Lung (tissue), 12 donors: Measurements from ENCODE around the gene CDHR2. TPM values are rescaled to one million over a fixed set of nuclear protein-coding genes. Genes with fewer than 3 reads are reported as not detected.
"Not testable (repeated sequence)": the region's sequence is repeated elsewhere in the genome, so short reads cannot be mapped to it uniquely, and the experiment has no call there.

ENCODE experiments used
- ATAC-seq: fragments of 200-7000 bp; cut with Tn5 transposase; one replicate; pipeline ENCODE4 v1.9.1; 2020; ENCODE audit warnings: moderate number of reproducible peaks; ENCODE audit not compliant: insufficient read depth, low FRiP score
- DNase-seq, 3 donors: peaks; one replicate each; pipeline ENCODE4 v3.0.0-alpha.2; 2013 to 2017
- H3K27ac ChIP-seq, 2 donors: one replicate each; pipeline ENCODE4 v1.5.1; 2013; ENCODE audit warnings: mild to moderate bottlenecking in 2 of 2, moderate library complexity in 2 of 2, control low read depth in 1 of 2, inconsistent platforms in 1 of 2, low read depth in 1 of 2, low read length in 1 of 2
- H3K27me3 ChIP-seq, 3 donors: one replicate each; pipeline ENCODE4 v1.5.1; 2013; ENCODE audit warnings: low read length in 2 of 3; ENCODE audit not compliant: control insufficient read depth in 3 of 3, insufficient read depth in 3 of 3
- H3K36me3 ChIP-seq, 4 donors: one replicate each; pipeline ENCODE4 v1.5.1; 2013; ENCODE audit warnings: low read length in 4 of 4, mild to moderate bottlenecking in 1 of 4, moderate library complexity in 1 of 4; ENCODE audit not compliant: control insufficient read depth in 4 of 4, insufficient read depth in 4 of 4
- H3K4me1 ChIP-seq, 5 donors: one replicate each; pipeline ENCODE4 v1.5.1; 2013; ENCODE audit warnings: low read length in 5 of 5, mild to moderate bottlenecking in 2 of 5, moderate library complexity in 1 of 5; ENCODE audit not compliant: control insufficient read depth in 5 of 5, insufficient read depth in 5 of 5
- H3K4me3 ChIP-seq: one replicate; pipeline ENCODE4 v1.5.1; 2013; ENCODE audit warnings: mild to moderate bottlenecking, control low read depth, moderate library complexity
- H3K9ac ChIP-seq, 2 donors: one replicate each; pipeline ENCODE4 v1.5.1; 2013; ENCODE audit warnings: low read length in 2 of 2, control low read depth in 1 of 2; ENCODE audit not compliant: insufficient read depth in 1 of 2
- H3K9me3 ChIP-seq, 4 donors: one replicate each; pipeline ENCODE4 v1.5.1; 2013; ENCODE audit warnings: low read length in 3 of 4, mild to moderate bottlenecking in 1 of 4, moderate library complexity in 1 of 4; ENCODE audit not compliant: control insufficient read depth in 4 of 4, insufficient read depth in 3 of 4
- WGBS, 2 donors: extraction: QIAGEN DNeasy Blood & Tissue Kit; methylation state at CpG; one replicate each; pipeline ENCODE4 v1.1.7; 2013; 5-methylcytosine and 5-hydroxymethylcytosine counted together
- polyA plus RNA-seq, 2 donors: library from polyadenylated mRNA; stranded (reverse); fragments of 200-250 nt; gene quantifications; one replicate each; pipeline ENCODE4 v1.2.1, GENCODE V29; 2013
- total RNA-seq, 2 donors: library from RNA; depleted of rRNA in 1 of 2; stranded (reverse); fragments of >200 nt in 1 of 2; gene quantifications; one replicate each; pipeline ENCODE4 v1.2.1, GENCODE V29; 2014 to 2021
- TF ChIP-seq, protein P1 (sequence below): IDR thresholded peaks from 2 replicates; pipeline ENCODE4 v1.5.1; 2012; ENCODE audit warnings: mild to moderate bottlenecking; ENCODE audit errors: control extremely low read depth, extremely low read depth
- donor health status: control.
- donor health status: control.
- donor health status: Bipolar disorder and iron deficiency.
- donor health status: healthy.
- donor health status: DM: yes; HTN: yes; CAD: no.

Gene CDHR2
- total and polyA plus RNA-seq, 4 donors: 0.02 to 1.5 (median 0.42) TPM

GRCh38 chr5:176597417-176598389, 48.6 kb downstream of the CDHR2 start:
- no peaks in the 10 kb centered on the region for H3K9me3 ChIP-seq
- H3K4me1 ChIP-seq: no peaks in the 10 kb centered on the region
- TF ChIP-seq, protein P1, sequence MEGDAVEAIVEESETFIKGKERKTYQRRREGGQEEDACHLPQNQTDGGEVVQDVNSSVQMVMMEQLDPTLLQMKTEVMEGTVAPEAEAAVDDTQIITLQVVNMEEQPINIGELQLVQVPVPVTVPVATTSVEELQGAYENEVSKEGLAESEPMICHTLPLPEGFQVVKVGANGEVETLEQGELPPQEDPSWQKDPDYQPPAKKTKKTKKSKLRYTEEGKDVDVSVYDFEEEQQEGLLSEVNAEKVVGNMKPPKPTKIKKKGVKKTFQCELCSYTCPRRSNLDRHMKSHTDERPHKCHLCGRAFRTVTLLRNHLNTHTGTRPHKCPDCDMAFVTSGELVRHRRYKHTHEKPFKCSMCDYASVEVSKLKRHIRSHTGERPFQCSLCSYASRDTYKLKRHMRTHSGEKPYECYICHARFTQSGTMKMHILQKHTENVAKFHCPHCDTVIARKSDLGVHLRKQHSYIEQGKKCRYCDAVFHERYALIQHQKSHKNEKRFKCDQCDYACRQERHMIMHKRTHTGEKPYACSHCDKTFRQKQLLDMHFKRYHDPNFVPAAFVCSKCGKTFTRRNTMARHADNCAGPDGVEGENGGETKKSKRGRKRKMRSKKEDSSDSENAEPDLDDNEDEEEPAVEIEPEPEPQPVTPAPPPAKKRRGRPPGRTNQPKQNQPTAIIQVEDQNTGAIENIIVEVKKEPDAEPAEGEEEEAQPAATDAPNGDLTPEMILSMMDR: no peak
- DNase-seq (no peak), ATAC-seq (no peak)
- H3K9ac ChIP-seq: no peak overlapping the region
- no peaks in the 10 kb centered on the region for H3K36me3 ChIP-seq
- 60 to 63% methylated on average over 46 to 47 of the region's 47 CpGs for WGBS, 2 donors
- H3K27ac ChIP-seq: no peak overlapping the region
- H3K4me3 ChIP-seq: no peak overlapping the region
- H3K27me3 ChIP-seq: peaks cover 0 to 4% (median 0%) of the 10 kb centered on the region in 3 donors

DNA sequence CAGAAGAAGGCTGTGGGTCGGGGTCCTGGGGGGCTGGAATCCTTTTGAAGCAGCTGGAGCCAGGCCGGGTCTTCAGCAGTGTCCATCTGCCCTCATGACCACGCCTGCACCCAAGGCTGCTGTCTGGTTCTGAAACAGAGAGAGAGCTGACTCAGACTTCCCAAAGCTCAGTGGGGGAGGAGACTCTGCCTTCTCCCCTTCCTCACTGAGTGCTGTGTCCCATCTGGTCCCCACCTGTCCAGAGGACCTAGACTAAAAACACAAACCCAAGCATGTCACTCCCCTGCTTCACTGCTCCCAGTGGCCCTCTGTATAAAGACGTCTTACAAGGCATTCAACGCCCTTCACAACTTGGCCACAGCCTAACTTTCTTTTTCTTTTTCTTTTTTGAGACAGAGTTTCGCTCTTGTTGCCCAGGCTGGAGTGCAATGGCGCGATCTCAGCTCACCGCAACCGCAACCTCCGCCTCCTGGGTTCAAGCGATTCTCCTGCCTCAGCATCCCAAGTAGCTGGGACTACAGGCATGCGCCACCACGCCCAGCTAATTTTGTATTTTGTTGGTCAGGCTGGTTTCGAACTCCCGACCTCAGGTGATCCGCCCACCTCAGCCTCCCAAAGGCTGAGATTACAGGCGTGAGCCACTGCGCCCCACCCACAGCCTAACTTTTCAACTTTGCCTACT, 50.7 kb downstream of the CDHR2 start:
- WGBS, 2 donors: 93 to 94% methylated on average over 18 to 19 of the region's 19 CpGs
- not testable (repeated sequence) for H3K9ac ChIP-seq, H3K9me3 ChIP-seq, H3K27ac ChIP-seq, DNase-seq, H3K4me1 ChIP-seq, ATAC-seq, H3K36me3 ChIP-seq, H3K4me3 ChIP-seq, H3K27me3 ChIP-seq

GRCh38 chr5:176601901-176602482, 52.9 kb downstream of the CDHR2 start:
- H3K4me1 ChIP-seq: peaks cover 0 to 9% (median 0%) of the 10 kb centered on the region in 5 donors
- H3K27ac ChIP-seq: no peak overlapping the region
- H3K9ac ChIP-seq: no peak overlapping the region
- H3K4me3 ChIP-seq: no peak overlapping the region
- ATAC-seq (no peak), DNase-seq (no peak)
- WGBS, 2 donors: 76 to 77% methylated on average over 12 of the region's 12 CpGs
- H3K36me3 ChIP-seq: no peaks in the 10 kb centered on the region
- H3K9me3 ChIP-seq: no peaks in the 10 kb centered on the region
- TF ChIP-seq, protein P1: no peak
- no peaks in the 10 kb centered on the region for H3K27me3 ChIP-seq

GRCh38 chr5:176603091-176603490, 53.9 kb downstream of the CDHR2 start:
- H3K4me3 ChIP-seq: no peak overlapping the region
- no peaks in the 10 kb centered on the region for H3K9me3 ChIP-seq
- no peaks in the 10 kb centered on the region for H3K36me3 ChIP-seq
- H3K27ac ChIP-seq: no peak overlapping the region
- TF ChIP-seq, protein P1: no peak
- no peak overlapping the region for H3K9ac ChIP-seq
- no peak for DNase-seq
- no peaks in the 10 kb centered on the region for H3K27me3 ChIP-seq
- peaks cover 0 to 9% (median 0%) of the 10 kb centered on the region in 5 donors for H3K4me1 ChIP-seq
- no peak for ATAC-seq
- WGBS, 2 donors: 24 to 37% methylated on average over 2 of the region's 2 CpGs
